GM23338 (cell line): Measurements from ENCODE around the gene CIB1.

Experiments
- CREB1 ChIP-seq: fragments of 250-450 bp; sonication (Bioruptor Pico); IDR thresholded peaks from 2 replicates; pipeline ENCODE4 v1.5.0; 2020; ENCODE audit warnings: low read depth, mild to moderate bottlenecking, moderate library complexity
- EZH2 ChIP-seq: fragments of 200-600 bp; sonication (generic); IDR thresholded peaks from one replicate; pipeline ENCODE4 v1.8.0; 2017; ENCODE audit warnings: antibody characterized with exemption, mild to moderate bottlenecking, low read depth; ENCODE audit not compliant: unreplicated experiment
- JUNB ChIP-seq: IDR thresholded peaks from one replicate; pipeline ENCODE4 v1.6.1; 2016; ENCODE audit warnings: antibody characterized with exemption; ENCODE audit not compliant: unreplicated experiment
- POLR2AphosphoS5 ChIP-seq: IDR thresholded peaks from 2 replicates; pipeline ENCODE4 v1.6.1; 2016; ENCODE audit warnings: antibody characterized with exemption, low read depth
- REST ChIP-seq: IDR thresholded peaks from one replicate; pipeline ENCODE4 v1.6.1; 2018; ENCODE audit warnings: antibody characterized with exemption; ENCODE audit not compliant: unreplicated experiment
- STAT1 ChIP-seq: IDR thresholded peaks from one replicate; pipeline ENCODE4 v1.6.1; 2016; ENCODE audit warnings: antibody characterized with exemption; ENCODE audit not compliant: unreplicated experiment
- ZNF114 ChIP-seq: fragments of 250-450 bp; sonication (Bioruptor Pico); IDR thresholded peaks from 2 replicates; pipeline ENCODE4 v1.5.0; 2020; ENCODE audit warnings: mild to moderate bottlenecking, moderate library complexity
- ZNF462 ChIP-seq: fragments of 250-450 bp; sonication (Bioruptor Pico); IDR thresholded peaks from 2 replicates; pipeline ENCODE4 v1.5.0; 2020; ENCODE audit warnings: mild to moderate bottlenecking, moderate library complexity
- TF ChIP-seq, protein P1 (sequence below), 2 experiments: fragments of 200-600 bp in 1 of 2; sonication (generic) in 1 of 2; conservative IDR thresholded peaks; 2 replicates each; pipeline versions ENCODE4 v1.5.1 to v1.6.1; 2016 to 2017; ENCODE audit warnings: antibody characterized with exemption in 2 of 2, low read depth in 2 of 2, mild to moderate bottlenecking in 2 of 2, moderate library complexity in 1 of 2
- TF ChIP-seq, protein P2 (sequence below): IDR thresholded peaks from 2 replicates; pipeline ENCODE4 v1.6.1; 2016; ENCODE audit warnings: antibody characterized with exemption

GRCh38 chr15:90192961-90193786 lies 40.6 kb downstream of the CIB1 start:
- no peak for TF ChIP-seq REST
- TF ChIP-seq, protein P1, sequence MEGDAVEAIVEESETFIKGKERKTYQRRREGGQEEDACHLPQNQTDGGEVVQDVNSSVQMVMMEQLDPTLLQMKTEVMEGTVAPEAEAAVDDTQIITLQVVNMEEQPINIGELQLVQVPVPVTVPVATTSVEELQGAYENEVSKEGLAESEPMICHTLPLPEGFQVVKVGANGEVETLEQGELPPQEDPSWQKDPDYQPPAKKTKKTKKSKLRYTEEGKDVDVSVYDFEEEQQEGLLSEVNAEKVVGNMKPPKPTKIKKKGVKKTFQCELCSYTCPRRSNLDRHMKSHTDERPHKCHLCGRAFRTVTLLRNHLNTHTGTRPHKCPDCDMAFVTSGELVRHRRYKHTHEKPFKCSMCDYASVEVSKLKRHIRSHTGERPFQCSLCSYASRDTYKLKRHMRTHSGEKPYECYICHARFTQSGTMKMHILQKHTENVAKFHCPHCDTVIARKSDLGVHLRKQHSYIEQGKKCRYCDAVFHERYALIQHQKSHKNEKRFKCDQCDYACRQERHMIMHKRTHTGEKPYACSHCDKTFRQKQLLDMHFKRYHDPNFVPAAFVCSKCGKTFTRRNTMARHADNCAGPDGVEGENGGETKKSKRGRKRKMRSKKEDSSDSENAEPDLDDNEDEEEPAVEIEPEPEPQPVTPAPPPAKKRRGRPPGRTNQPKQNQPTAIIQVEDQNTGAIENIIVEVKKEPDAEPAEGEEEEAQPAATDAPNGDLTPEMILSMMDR (conservative IDR thresholded peaks at IDR 0.05; ENCODE audit: low read depth in 2 of 2): no peak
- TF ChIP-seq POLR2AphosphoS5: no peak
- no peak for TF ChIP-seq EZH2
- TF ChIP-seq JUNB: no peak
- no peak for TF ChIP-seq CREB1 (CRISPR knock-in tag)
- no peak for TF ChIP-seq ZNF462 (CRISPR knock-in tag)
- TF ChIP-seq, protein P2, sequence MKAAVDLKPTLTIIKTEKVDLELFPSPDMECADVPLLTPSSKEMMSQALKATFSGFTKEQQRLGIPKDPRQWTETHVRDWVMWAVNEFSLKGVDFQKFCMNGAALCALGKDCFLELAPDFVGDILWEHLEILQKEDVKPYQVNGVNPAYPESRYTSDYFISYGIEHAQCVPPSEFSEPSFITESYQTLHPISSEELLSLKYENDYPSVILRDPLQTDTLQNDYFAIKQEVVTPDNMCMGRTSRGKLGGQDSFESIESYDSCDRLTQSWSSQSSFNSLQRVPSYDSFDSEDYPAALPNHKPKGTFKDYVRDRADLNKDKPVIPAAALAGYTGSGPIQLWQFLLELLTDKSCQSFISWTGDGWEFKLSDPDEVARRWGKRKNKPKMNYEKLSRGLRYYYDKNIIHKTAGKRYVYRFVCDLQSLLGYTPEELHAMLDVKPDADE: no peak
- no peak for TF ChIP-seq STAT1
- no peak for TF ChIP-seq ZNF114 (CRISPR knock-in tag)
